H1 (cell line): ENCODE results near the gene NPC2. TPM values are rescaled to one million over a fixed set of nuclear protein-coding genes. Genes with fewer than 3 reads are reported as not detected.

Experiments
- CTCF ChIA-PET: fragments of 300-600 bp; sonication (Branson Sonifier 250); formaldehyde crosslinking; loops from one replicate; lab custom pipeline; 2021; ENCODE audit not compliant: partially characterized antibody; lab: Charles Lee
- POLR2A ChIA-PET: fragments of 300-600 bp; sonication (Branson Sonifier 250); formaldehyde crosslinking; loops from one replicate; lab custom pipeline; 2021; ENCODE audit warnings: inconsistent platforms; ENCODE audit not compliant: partially characterized antibody; lab: Charles Lee
- DNase-seq, 2 experiments: peaks; one replicate each; pipeline versions ENCODE4 v3.0.0 to v3.0.0-alpha.2; 2010 to 2022; ENCODE audit warnings: low spot score in 2 of 2, low read depth in 1 of 2, mixed read lengths in 1 of 2
- FAIRE-seq: peaks from 2 replicates; lab custom pipeline; 2011; peaks lifted over from hg19 to GRCh38; lab: Jason Lieb, UNC
- H2AFZ ChIP-seq: 2 replicates; pipeline ENCODE4 v1.8.1; 2012; ENCODE audit warnings: low read length, inconsistent platforms
- H2AK5ac ChIP-seq: 2 replicates; pipeline ENCODE4 v1.6.1; 2013; ENCODE audit warnings: low read depth, low read length
- H2BK120ac ChIP-seq: replicated peaks from 2 replicates; pipeline ENCODE3; 2013; ENCODE audit warnings: low read depth, low read length, inconsistent platforms
- H2BK12ac ChIP-seq: 2 replicates; pipeline ENCODE4 v1.6.1; 2013; ENCODE audit warnings: low read depth, low read length
- H2BK15ac ChIP-seq: 2 replicates; pipeline ENCODE4 v1.6.1; 2013; ENCODE audit warnings: low read length
- H2BK20ac ChIP-seq: 2 replicates; pipeline ENCODE4 v1.6.1; 2013; ENCODE audit warnings: low read length
- H2BK5ac ChIP-seq: 2 replicates; pipeline ENCODE4 v1.6.1; 2013; ENCODE audit warnings: low read depth, low read length
- H3K14ac ChIP-seq: 2 replicates; pipeline ENCODE4 v1.6.1; 2013; ENCODE audit warnings: inconsistent platforms; ENCODE audit not compliant: insufficient read length
- H3K18ac ChIP-seq: 2 replicates; pipeline ENCODE4 v1.6.1; 2013; ENCODE audit warnings: low read length; ENCODE audit errors: extremely low read depth
- H3K23ac ChIP-seq: 2 replicates; pipeline ENCODE4 v1.6.1; 2013; ENCODE audit warnings: inconsistent platforms; ENCODE audit not compliant: insufficient read length
- H3K23me2 ChIP-seq: 2 replicates; pipeline ENCODE4 v1.6.1; 2013; ENCODE audit warnings: low read depth, low read length
- H3K27ac ChIP-seq: 2 replicates; pipeline ENCODE4 v1.6.1; 2011; ENCODE audit warnings: low read depth, low read length, inconsistent platforms
- H3K27me3 ChIP-seq, 4 experiments: replicated peaks in 1 of 4; 1 replicate in 1 of 4; 2 replicates in 3 of 4; pipeline versions ENCODE4 v1.6.1 to v1.8.1; 2011 to 2013; ENCODE audit warnings: low read length in 3 of 4, mild to moderate bottlenecking in 3 of 4, inconsistent platforms in 2 of 4, mixed read lengths in 2 of 4, moderate library complexity in 1 of 4; ENCODE audit not compliant: control insufficient read depth in 3 of 4, insufficient read depth in 3 of 4; ENCODE audit errors: extremely low read depth in 1 of 4
- H3K36me3 ChIP-seq, 4 experiments: 2 replicates each; pipeline versions ENCODE4 v1.6.1 to v1.8.1; 2011 to 2013; ENCODE audit warnings: mild to moderate bottlenecking in 4 of 4, low read length in 3 of 4, moderate library complexity in 2 of 4, control low read depth in 1 of 4, inconsistent platforms in 1 of 4; ENCODE audit not compliant: insufficient read depth in 4 of 4, control insufficient read depth in 2 of 4
- H3K4ac ChIP-seq: replicated peaks from 2 replicates; pipeline ENCODE3; 2013; ENCODE audit warnings: low read length, low read depth, mixed read lengths, inconsistent platforms; ENCODE audit not compliant: insufficient read length
- H3K4me1 ChIP-seq, 4 experiments: replicated peaks in 1 of 4; 1 replicate in 1 of 4; 2 replicates in 3 of 4; pipeline versions ENCODE4 v1.6.1 to v1.8.1; 2011 to 2013; ENCODE audit warnings: low read length in 3 of 4, inconsistent platforms in 2 of 4, mixed read lengths in 1 of 4; ENCODE audit not compliant: insufficient read depth in 4 of 4, control insufficient read depth in 3 of 4
- H3K4me2 ChIP-seq, 2 experiments: 2 replicates each; pipeline versions ENCODE4 v1.6.1 to v1.8.1; 2011 to 2013; ENCODE audit warnings: low read depth in 2 of 2, low read length in 2 of 2, control low read depth in 1 of 2, inconsistent platforms in 1 of 2, mild to moderate bottlenecking in 1 of 2; ENCODE audit not compliant: insufficient read depth in 1 of 2
- H3K4me3 ChIP-seq, 4 experiments: fragments of 200-600, 300-600 bp in 1 of 4; sonication (generic), shearing (Covaris generic), sonication (Bioruptor Twin) in 1 of 4; 2 replicates each; pipeline versions ENCODE4 v1.5.1 to v1.8.1; 2011 to 2016; ENCODE audit warnings: low read length in 4 of 4, low read depth in 3 of 4, control low read depth in 2 of 4, inconsistent platforms in 2 of 4, mild to moderate bottlenecking in 2 of 4, mixed read lengths in 1 of 4, moderate library complexity in 1 of 4; ENCODE audit not compliant: insufficient read depth in 2 of 4; ENCODE audit errors: extremely low read depth in 1 of 4
- H3K56ac ChIP-seq: replicated peaks from 2 replicates; pipeline ENCODE3; 2013; ENCODE audit warnings: low read depth, mild to moderate bottlenecking, mixed read lengths, low read length, inconsistent platforms; ENCODE audit not compliant: insufficient read length
- H3K79me1 ChIP-seq: 2 replicates; pipeline ENCODE4 v1.6.1; 2013; ENCODE audit warnings: low read depth, low read length, control low read depth
- H3K79me2 ChIP-seq, 2 experiments: 2 replicates each; pipeline versions ENCODE4 v1.6.1 to v1.8.1; 2012 to 2013; ENCODE audit warnings: low read length in 2 of 2, mild to moderate bottlenecking in 2 of 2, inconsistent platforms in 1 of 2; ENCODE audit not compliant: insufficient read depth in 2 of 2, control insufficient read depth in 1 of 2
- H3K9ac ChIP-seq, 4 experiments: replicated peaks in 1 of 4; 1 replicate in 1 of 4; 2 replicates in 3 of 4; pipeline versions ENCODE4 v1.6.1 to v1.8.1; 2011 to 2013; ENCODE audit warnings: low read depth in 3 of 4, low read length in 3 of 4, control low read depth in 2 of 4, mild to moderate bottlenecking in 2 of 4, moderate library complexity in 2 of 4, inconsistent platforms in 1 of 4; ENCODE audit errors: extremely low read depth in 1 of 4
- H3K9me3 ChIP-seq, 2 experiments: 2 replicates each; pipeline versions ENCODE4 v1.6.1 to v1.8.1; 2012 to 2013; ENCODE audit warnings: mild to moderate bottlenecking in 2 of 2, moderate library complexity in 2 of 2, control low read depth in 1 of 2, inconsistent platforms in 1 of 2, low read depth in 1 of 2, low read length in 1 of 2, mixed read lengths in 1 of 2; ENCODE audit not compliant: insufficient read depth in 2 of 2
- H4K20me1 ChIP-seq, 2 experiments: replicated peaks in 1 of 2; 2 replicates each; pipeline versions ENCODE3 to v1.8.1; 2011 to 2013; ENCODE audit warnings: inconsistent platforms in 2 of 2, low read length in 2 of 2, mild to moderate bottlenecking in 1 of 2; ENCODE audit not compliant: insufficient read depth in 2 of 2, control insufficient read depth in 1 of 2
- H4K5ac ChIP-seq: 2 replicates; pipeline ENCODE4 v1.6.1; 2013; ENCODE audit warnings: low read length, low read depth, mixed read lengths, inconsistent platforms; ENCODE audit not compliant: insufficient read length
- H4K8ac ChIP-seq: 2 replicates; pipeline ENCODE4 v1.8.0; 2013; ENCODE audit warnings: mild to moderate bottlenecking, moderate library complexity, low read length, inconsistent platforms; ENCODE audit not compliant: insufficient read depth; ENCODE audit errors: extremely low read depth
- H4K91ac ChIP-seq: replicated peaks from 2 replicates; pipeline ENCODE3; 2013; ENCODE audit warnings: low read length, mixed read lengths, inconsistent platforms; ENCODE audit not compliant: insufficient read length
- ASH2L ChIP-seq: fragments of 200-600, 300-600 bp; sonication (generic); IDR thresholded peaks from one replicate; pipeline ENCODE4 v1.7.1; 2017; ENCODE audit warnings: low read length
- BACH1 ChIP-seq: IDR thresholded peaks from 2 replicates; pipeline ENCODE4 v1.6.1; 2012; ENCODE audit warnings: low read length, improper control_type of control experiment
- CEBPB ChIP-seq: IDR thresholded peaks from 2 replicates; pipeline ENCODE4 v1.6.1; 2012; ENCODE audit warnings: low read depth, low read length
- CREB1 ChIP-seq: IDR thresholded peaks from 2 replicates; pipeline ENCODE4 v1.6.1; 2012; ENCODE audit warnings: inconsistent platforms
- KDM4A ChIP-seq: IDR thresholded peaks from one replicate; pipeline ENCODE4 v1.7.1; 2012; ENCODE audit warnings: low read depth, mild to moderate bottlenecking, moderate library complexity, low read length, inconsistent platforms; ENCODE audit not compliant: severe bottlenecking
- KDM5A ChIP-seq: fragments of 200-600 bp; IDR thresholded peaks from 2 replicates; pipeline ENCODE4 v1.7.1; 2012; ENCODE audit warnings: mild to moderate bottlenecking, low read length, inconsistent platforms, mixed read lengths
- POU5F1 ChIP-seq: IDR thresholded peaks from 2 replicates; pipeline ENCODE4 v1.6.1; 2011; ENCODE audit warnings: low read depth, mild to moderate bottlenecking, low read length, moderate library complexity
- RFX5 ChIP-seq: IDR thresholded peaks from 2 replicates; pipeline ENCODE4 v1.6.1; 2011; ENCODE audit warnings: low read depth, low read length, improper control_type of control experiment, borderline replicate concordance
- SIN3A ChIP-seq, 2 experiments: IDR thresholded peaks in 1 of 2; conservative IDR thresholded peaks in 1 of 2; 2 replicates each; pipeline ENCODE4 v1.6.1; 2011 to 2012; ENCODE audit warnings: low read length in 2 of 2, improper control_type of control experiment in 1 of 2, low read depth in 1 of 2, mild to moderate bottlenecking in 1 of 2
- SP1 ChIP-seq: IDR thresholded peaks from 2 replicates; pipeline ENCODE4 v1.6.1; 2011; ENCODE audit warnings: low read depth, low read length
- SP4 ChIP-seq: IDR thresholded peaks from 2 replicates; pipeline ENCODE4 v1.6.1; 2012; ENCODE audit warnings: low read length, inconsistent platforms
- SUZ12 ChIP-seq: fragments of 200-600 bp; sonication (generic); IDR thresholded peaks from 2 replicates; pipeline ENCODE4 v1.6.1; 2012; ENCODE audit warnings: mild to moderate bottlenecking, inconsistent platforms, low read length, moderate library complexity, mixed read lengths
- TCF12 ChIP-seq: IDR thresholded peaks from 2 replicates; pipeline ENCODE4 v1.6.1; 2011; ENCODE audit warnings: low read depth, mild to moderate bottlenecking, low read length
- WGBS, 2 experiments: shearing (Covaris generic) in 1 of 2; methylation state at CpG; one replicate each; pipeline versions ENCODE4 v1.1.6 to v1.1.7; 2013 to 2015; ENCODE audit warnings: low lambda C conversion rate in 2 of 2, mixed read lengths in 2 of 2, inconsistent platforms in 1 of 2, low coverage in 1 of 2, missing lambda C conversion rate in 1 of 2; ENCODE audit not compliant: insufficient replicate concordance in 2 of 2, insufficient coverage in 1 of 2, insufficient read length in 1 of 2; ENCODE audit errors: extremely low coverage in 1 of 2, missing lambda C conversion rate in 1 of 2; 5-methylcytosine and 5-hydroxymethylcytosine counted together
- polyA plus RNA-seq, 7 experiments: library from polyadenylated mRNA; depleted of rRNA in 3 of 7; stranded (reverse) in 5 of 7; unstranded in 2 of 7; fragments of >200 nt in 5 of 7; fragments of 200-250 nt in 2 of 7; gene quantifications; 1 replicate in 5 of 7; 2 replicates in 1 of 7; 4 replicates in 1 of 7; pipeline versions ENCODE4 v1.2.1 to v1.2.3, GENCODE V29; 2011 to 2013; ENCODE audit warnings: missing spikeins in 2 of 7, mixed read lengths in 2 of 7
- total RNA-seq: library from RNA; stranded (reverse); fragmentation: NEBNext Ultra II Directional; extraction: Animal tissue kit (Norgen Biotek cat#: 25700); gene quantifications from 2 replicates; pipeline ENCODE4 v1.2.1, GENCODE V29; 2021
- TF ChIP-seq, protein P1 (sequence below): IDR thresholded peaks from 2 replicates; pipeline ENCODE4 v1.6.1; 2012; ENCODE audit warnings: low read length, inconsistent platforms

Gene NPC2
- total and polyA plus RNA-seq, 2 of the 8 experiments (the other 6 are each of a cell fraction or from before 2014, with no cell fraction given): 178 to 258 TPM

DNA sequence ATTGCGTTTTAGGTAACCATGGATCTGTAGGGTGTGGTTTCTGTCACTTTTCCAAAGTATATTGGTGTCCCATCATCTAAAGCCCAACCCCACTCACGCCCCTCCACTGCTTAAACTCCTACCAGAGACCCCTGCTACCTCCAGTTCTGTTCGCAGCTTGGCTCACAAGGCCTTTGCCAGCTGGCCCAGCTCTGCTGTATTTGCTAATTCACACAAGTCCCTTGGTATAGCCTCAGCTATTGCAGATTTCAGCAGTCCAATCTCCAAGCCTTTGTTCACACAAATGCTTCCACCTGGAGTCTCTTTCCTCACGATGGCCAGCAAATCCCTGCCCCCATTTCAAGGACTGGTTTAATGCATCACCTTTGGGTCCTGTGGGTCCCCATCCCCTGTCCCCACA is 24.6 kb upstream of the NPC2 start:
- no peaks in the 10 kb centered on the region for H3K79me1 ChIP-seq
- 90% methylated on average over 4 of the region's 4 CpGs; no CpG with 5 or more reads in 1 of the 2 experiments for WGBS, 2 experiments
- no peak overlapping the region for H3K9ac ChIP-seq
- H2BK15ac ChIP-seq: no peak overlapping the region
- no peak overlapping the region for H3K23ac ChIP-seq
- no peak overlapping the region for H2BK120ac ChIP-seq
- H2AFZ ChIP-seq: no peak overlapping the region
- H3K4ac ChIP-seq: no peak overlapping the region
- H3K23me2 ChIP-seq: no peaks in the 10 kb centered on the region
- H3K36me3 ChIP-seq: no peaks in the 10 kb centered on the region
- no peak overlapping the region for H2BK12ac ChIP-seq
- no peaks in the 10 kb centered on the region; a peak in 1 of 7 replicates for H3K27me3 ChIP-seq
- 0 out of 2 replicates have a peak overlapping the region, but pooled peaks have one; percentile 72 for H2BK20ac ChIP-seq
- POLR2A ChIA-PET: interaction anchor here (0.6 to 2.7 kb wide), 3 partner anchors 8 to 321 kb away, joined by 3 to 7 read pairs (median 3); no protein-coding TSS in a partner anchor
- H4K5ac ChIP-seq: no peak overlapping the region
- no peak overlapping the region for H4K91ac ChIP-seq
- no peaks in the 10 kb centered on the region for H3K9me3 ChIP-seq
- TF ChIP-seq SP1 (no peak), KDM4A (no peak), CREB1 (no peak), KDM5A (no peak), SIN3A (conservative IDR thresholded peaks at IDR 0.05 in 1 of 2, IDR thresholded peaks at IDR 0.05 in 1 of 2; ENCODE audit: low read depth in 1 of 2, low read length in 2 of 2) (no peak), RFX5 (no peak), CEBPB (no peak), ASH2L (no peak), TCF12 (no peak), BACH1 (no peak), POU5F1 (no peak), SUZ12 (no peak), SP4 (no peak)
- TF ChIP-seq, protein P1, sequence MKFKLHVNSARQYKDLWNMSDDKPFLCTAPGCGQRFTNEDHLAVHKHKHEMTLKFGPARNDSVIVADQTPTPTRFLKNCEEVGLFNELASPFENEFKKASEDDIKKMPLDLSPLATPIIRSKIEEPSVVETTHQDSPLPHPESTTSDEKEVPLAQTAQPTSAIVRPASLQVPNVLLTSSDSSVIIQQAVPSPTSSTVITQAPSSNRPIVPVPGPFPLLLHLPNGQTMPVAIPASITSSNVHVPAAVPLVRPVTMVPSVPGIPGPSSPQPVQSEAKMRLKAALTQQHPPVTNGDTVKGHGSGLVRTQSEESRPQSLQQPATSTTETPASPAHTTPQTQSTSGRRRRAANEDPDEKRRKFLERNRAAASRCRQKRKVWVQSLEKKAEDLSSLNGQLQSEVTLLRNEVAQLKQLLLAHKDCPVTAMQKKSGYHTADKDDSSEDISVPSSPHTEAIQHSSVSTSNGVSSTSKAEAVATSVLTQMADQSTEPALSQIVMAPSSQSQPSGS: no peak
- no peaks in the 10 kb centered on the region for H4K20me1 ChIP-seq
- H3K4me2 ChIP-seq: no peak overlapping the region
- H3K27ac ChIP-seq: no peak overlapping the region
- CTCF ChIA-PET: interaction anchor here (1.6 to 5.7 kb wide), 5 partner anchors 9 to 57 kb away, joined by 3 to 51 read pairs (median 20); no protein-coding TSS in a partner anchor
- H3K18ac ChIP-seq: no peak overlapping the region
- FAIRE-seq (no peak), DNase-seq (no peak)
- no peak overlapping the region for H3K14ac ChIP-seq
- no peak overlapping the region for H2BK5ac ChIP-seq
- peaks cover 3 to 10% (median 4%) of the 10 kb centered on the region in 4 experiments; a peak in 5 of 7 replicates for H3K4me1 ChIP-seq
- no peak overlapping the region for H4K8ac ChIP-seq
- no peak overlapping the region for H2AK5ac ChIP-seq
- H3K56ac ChIP-seq: no peak overlapping the region
- H3K79me2 ChIP-seq: no peaks in the 10 kb centered on the region
- no peak overlapping the region for H3K4me3 ChIP-seq
